ENCODE results near the gene MON2.

DNA sequence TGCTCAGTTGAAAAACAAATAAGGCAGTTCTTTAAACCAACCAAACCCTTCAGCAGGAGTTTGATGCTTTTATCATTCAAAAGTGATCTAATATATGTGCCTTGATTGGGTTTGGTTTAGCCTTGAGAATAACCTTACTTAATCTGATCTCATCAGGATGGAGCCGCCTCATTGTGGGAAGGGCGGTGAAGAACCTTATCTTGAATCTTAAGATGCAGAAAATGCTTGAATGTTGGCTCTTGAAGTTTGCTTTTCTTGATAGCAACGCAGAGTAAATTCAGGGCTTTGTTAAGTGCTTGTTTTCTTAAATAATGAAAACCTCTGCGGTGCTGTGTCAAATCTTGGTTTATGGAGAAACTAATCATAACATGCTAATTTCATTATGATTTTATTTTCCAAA, 138.2 kb downstream of the MON2 start:
- no peak for TF ChIP-seq GATA3 (IDR thresholded peaks at IDR 0.05; ENCODE audit: low read depth, low read length)
- peak; percentile 30; the same call in 1 of the 2 replicates for TF ChIP-seq GATA2 (IDR thresholded peaks at IDR 0.05; ENCODE audit: low read depth, low read length)
